ENCODE data around the gene ZDHHC4. TPM values are rescaled to one million over a fixed set of nuclear protein-coding genes. Genes with fewer than 3 reads are reported as not detected.

The ZDHHC4 gene
- total and polyA plus RNA-seq, 2 of the 13 experiments (the other 11 are each of a cell fraction or from before 2014, with no cell fraction given) = 83.2 to 188 TPM

DNA sequence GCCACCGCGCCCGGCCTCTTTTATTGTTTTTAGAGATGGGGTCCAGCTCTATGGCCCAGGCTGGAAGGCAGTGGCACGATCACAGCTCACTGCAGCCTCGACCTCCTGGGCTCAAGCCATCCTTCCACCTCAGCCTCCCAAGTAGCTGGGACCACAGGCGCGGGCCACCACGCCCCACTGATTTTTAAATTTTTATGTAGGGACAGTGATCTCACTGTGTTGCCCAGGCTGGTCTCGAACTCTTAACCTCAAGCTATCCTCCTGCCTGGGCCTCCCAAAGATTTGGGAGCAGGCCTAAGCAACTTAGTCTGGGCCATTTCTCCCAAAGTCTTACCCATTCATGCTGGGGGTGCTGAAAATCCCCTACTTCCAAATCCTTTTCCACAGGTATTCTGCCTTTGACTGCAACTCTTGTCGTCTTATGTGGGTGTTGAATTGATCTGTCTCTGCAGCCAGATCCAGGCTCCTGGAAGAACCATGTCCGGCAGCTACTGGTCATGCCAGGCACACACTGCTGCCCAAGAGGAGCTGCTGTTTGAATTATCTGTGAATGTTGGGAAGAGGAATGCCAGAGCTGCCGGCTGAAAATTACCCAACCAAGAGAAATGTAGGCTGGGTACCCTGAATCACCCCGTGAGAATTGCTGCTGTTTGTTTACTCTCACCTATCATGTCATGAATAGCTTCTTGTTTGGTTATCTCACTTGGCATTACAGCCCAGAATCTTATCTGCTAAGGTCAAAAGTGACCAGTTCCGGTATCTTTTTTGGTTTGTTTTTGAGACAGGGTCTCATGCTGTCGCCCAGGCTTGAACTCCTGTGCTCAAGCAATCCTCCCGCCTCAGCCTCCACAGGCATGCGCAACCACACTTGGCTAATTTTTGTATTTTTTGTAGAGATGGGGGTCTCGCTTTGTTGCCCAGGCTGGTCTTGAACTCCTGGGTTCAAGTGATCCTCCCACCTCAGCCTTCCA, 1.1 kb downstream of the ZDHHC4 start (continued):
- TF ChIP-seq, protein P1, sequence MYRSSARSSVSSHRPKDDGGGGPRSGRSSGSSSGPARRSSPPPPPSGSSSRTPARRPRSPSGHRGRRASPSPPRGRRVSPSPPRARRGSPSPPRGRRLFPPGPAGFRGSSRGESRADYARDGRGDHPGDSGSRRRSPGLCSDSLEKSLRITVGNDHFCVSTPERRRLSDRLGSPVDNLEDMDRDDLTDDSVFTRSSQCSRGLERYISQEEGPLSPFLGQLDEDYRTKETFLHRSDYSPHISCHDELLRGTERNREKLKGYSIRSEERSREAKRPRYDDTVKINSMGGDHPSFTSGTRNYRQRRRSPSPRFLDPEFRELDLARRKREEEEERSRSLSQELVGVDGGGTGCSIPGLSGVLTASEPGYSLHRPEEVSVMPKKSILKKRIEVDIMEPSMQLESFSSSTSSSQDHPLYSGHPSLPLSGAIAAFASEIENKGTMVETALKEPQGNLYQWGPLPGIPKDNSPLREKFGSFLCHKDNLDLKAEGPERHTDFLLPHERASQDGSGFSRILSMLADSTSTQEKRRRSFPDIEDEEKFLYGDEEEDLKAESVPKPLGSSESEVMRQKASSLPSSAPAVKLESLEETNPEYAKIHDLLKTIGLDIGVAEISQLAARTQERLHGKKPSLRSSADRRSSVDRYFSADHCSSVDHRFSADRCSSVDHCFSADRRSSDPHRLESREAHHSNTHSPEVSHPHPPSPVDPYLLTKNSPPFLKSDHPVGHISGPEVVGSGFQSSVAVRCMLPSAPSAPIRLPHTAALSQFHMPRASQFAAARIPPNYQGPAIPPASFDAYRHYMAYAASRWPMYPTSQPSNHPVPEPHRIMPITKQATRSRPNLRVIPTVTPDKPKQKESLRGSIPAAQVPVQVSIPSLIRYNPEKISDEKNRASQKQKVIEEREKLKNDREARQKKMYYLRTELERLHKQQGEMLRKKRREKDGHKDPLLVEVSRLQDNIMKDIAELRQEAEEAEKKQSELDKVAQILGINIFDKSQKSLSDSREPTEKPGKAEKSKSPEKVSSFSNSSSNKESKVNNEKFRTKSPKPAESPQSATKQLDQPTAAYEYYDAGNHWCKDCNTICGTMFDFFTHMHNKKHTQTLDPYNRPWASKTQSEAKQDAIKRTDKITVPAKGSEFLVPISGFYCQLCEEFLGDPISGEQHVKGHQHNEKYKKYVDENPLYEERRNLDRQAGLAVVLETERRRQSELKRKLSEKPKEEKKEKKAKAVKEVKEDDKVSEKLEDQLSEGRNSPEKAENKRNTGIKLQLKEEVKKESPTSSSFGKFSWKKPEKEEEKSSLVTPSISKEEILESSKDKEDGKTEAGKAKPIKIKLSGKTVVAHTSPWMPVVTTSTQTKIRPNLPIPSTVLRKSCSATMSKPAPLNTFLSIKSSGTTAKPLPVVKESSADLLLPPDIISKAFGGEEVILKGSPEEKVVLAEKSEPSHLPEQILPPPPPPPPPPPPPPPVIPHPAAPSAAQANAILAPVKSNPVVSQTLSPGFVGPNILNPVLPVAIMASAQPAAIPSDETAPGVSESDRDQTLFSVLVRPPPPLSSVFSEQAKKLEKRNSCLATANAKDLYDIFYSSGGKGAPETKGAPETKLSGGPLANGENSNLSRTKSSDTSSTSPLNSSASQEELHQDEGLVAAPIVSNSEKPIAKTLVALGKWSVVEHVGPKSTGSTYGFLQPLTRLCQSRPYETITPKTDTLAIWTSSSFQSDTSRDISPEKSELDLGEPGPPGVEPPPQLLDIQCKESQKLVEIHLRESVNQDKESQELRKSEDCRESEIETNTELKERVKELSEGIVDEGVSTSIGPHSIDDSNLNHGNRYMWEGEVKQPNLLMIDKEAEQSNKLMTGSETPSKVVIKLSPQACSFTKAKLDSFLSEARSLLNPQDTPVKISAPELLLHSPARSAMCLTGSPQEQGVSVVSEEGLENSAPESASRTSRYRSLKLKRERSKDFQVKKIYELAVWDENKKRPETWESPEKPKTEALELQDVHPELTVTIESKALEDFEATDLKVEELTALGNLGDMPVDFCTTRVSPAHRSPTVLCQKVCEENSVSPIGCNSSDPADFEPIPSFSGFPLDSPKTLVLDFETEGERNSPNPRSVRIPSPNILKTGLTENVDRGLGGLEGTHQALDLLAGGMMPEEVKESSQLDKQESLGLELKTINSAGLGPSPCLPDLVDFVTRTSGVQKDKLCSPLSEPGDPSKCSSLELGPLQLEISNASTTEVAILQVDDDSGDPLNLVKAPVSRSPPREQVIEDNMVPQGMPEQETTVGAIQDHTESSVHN (CRISPR knock-in tag; IDR thresholded peaks at IDR 0.05) = no peak
- TF ChIP-seq NR2F6 (IDR thresholded peaks at IDR 0.05) (peak; percentile 96), NR2F6 (CRISPR knock-in tag; IDR thresholded peaks at IDR 0.05) (peak; percentile 97), MEF2D (CRISPR knock-in tag; IDR thresholded peaks at IDR 0.05) (peak; percentile 85), CC2D1A (CRISPR knock-in tag; IDR thresholded peaks at IDR 0.05) (no peak), TCF7 (IDR thresholded peaks at IDR 0.05; ENCODE audit: low read depth) (peak; percentile 62), MED1 (CRISPR knock-in tag; IDR thresholded peaks at IDR 0.05) (peak; percentile 95), CEBPB (IDR thresholded peaks at IDR 0.05; ENCODE audit: borderline replicate concordance, low read depth, low read length) (peak; percentile 89), ZNF484 (CRISPR knock-in tag; IDR thresholded peaks at IDR 0.05; ENCODE audit: borderline replicate concordance, low read depth) (no peak), MIXL1 (CRISPR knock-in tag; IDR thresholded peaks at IDR 0.05) (peak; percentile 51; the same call in 1 of the 2 replicates), ZNF263 (CRISPR knock-in tag; IDR thresholded peaks at IDR 0.05) (peak; percentile 48; the same call in 1 of the 2 replicates), ZNF331 (CRISPR knock-in tag; IDR thresholded peaks at IDR 0.05) (peak; percentile 63), ISX (CRISPR knock-in tag; conservative IDR thresholded peaks at IDR 0.05) (no peak), ZNF350 (CRISPR knock-in tag; IDR thresholded peaks at IDR 0.05; ENCODE audit: borderline replicate concordance, low read depth) (0 out of 2 replicates have a peak, but pooled peaks have one; percentile 11), FOSL2 (CRISPR knock-in tag; IDR thresholded peaks at IDR 0.05) (peak; percentile 89), ZBTB38 (CRISPR knock-in tag; IDR thresholded peaks at IDR 0.05) (no peak; the same call in 1 of the 2 replicates)
- TF ChIP-seq, protein P2, sequence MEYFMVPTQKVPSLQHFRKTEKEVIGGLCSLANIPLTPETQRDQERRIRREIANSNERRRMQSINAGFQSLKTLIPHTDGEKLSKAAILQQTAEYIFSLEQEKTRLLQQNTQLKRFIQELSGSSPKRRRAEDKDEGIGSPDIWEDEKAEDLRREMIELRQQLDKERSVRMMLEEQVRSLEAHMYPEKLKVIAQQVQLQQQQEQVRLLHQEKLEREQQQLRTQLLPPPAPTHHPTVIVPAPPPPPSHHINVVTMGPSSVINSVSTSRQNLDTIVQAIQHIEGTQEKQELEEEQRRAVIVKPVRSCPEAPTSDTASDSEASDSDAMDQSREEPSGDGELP (IDR thresholded peaks at IDR 0.05; ENCODE audit: borderline replicate concordance, low read depth) = peak; percentile 34; the same call in 1 of the 2 replicates
- TF ChIP-seq, protein P3, sequence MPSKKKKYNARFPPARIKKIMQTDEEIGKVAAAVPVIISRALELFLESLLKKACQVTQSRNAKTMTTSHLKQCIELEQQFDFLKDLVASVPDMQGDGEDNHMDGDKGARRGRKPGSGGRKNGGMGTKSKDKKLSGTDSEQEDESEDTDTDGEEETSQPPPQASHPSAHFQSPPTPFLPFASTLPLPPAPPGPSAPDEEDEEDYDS (CRISPR knock-in tag; IDR thresholded peaks at IDR 0.05) = peak; percentile 74
- TF ChIP-seq, protein P4, sequence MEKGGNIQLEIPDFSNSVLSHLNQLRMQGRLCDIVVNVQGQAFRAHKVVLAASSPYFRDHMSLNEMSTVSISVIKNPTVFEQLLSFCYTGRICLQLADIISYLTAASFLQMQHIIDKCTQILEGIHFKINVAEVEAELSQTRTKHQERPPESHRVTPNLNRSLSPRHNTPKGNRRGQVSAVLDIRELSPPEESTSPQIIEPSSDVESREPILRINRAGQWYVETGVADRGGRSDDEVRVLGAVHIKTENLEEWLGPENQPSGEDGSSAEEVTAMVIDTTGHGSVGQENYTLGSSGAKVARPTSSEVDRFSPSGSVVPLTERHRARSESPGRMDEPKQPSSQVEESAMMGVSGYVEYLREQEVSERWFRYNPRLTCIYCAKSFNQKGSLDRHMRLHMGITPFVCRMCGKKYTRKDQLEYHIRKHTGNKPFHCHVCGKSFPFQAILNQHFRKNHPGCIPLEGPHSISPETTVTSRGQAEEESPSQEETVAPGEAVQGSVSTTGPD (CRISPR knock-in tag; IDR thresholded peaks at IDR 0.05) = peak; percentile 86
